Measurements from ENCODE around the gene NTRK3.

The NTRK3 gene

GRCh38 chr15:88140398-88140797 lies 116.1 kb downstream of the NTRK3 start:
- no peak for DNase-seq (ENCODE audit: low read depth in 1 of 2, low spot score in 1 of 2)
- TF ChIP-seq JUND (IDR thresholded peaks at IDR 0.05; ENCODE audit: low read depth): no peak
- in situ Hi-C loops (cut with HindIII; ENCODE audit: low pct_unique_long_range_greater_than_20kb, low sequenced_read_pairs): no loop called here

- in situ Hi-C loops (cut with HindIII; ENCODE audit: low pct_unique_long_range_greater_than_20kb, low sequenced_read_pairs): no loop called here
- no peak for TF ChIP-seq JUND (IDR thresholded peaks at IDR 0.05; ENCODE audit: low read depth)
- no peak for DNase-seq (ENCODE audit: low read depth in 1 of 2, low spot score in 1 of 2)
Observed at GRCh38 chr15:88139936-88140335, 116.6 kb downstream of the NTRK3 start.

GRCh38 chr15:88133795-88134194 lies 122.7 kb downstream of the NTRK3 start:
- DNase-seq (ENCODE audit: low read depth in 1 of 2, low spot score in 1 of 2): no peak
- in situ Hi-C loops (cut with HindIII; ENCODE audit: low pct_unique_long_range_greater_than_20kb, low sequenced_read_pairs): no loop called here
- TF ChIP-seq JUND (IDR thresholded peaks at IDR 0.05; ENCODE audit: low read depth): no peak

GRCh38 chr15:88132499-88132898 lies 124.0 kb downstream of the NTRK3 start:
- in situ Hi-C loops (cut with HindIII; ENCODE audit: low pct_unique_long_range_greater_than_20kb, low sequenced_read_pairs): no loop called here
- DNase-seq (ENCODE audit: low read depth in 1 of 2, low spot score in 1 of 2): no peak
- no peak for TF ChIP-seq JUND (IDR thresholded peaks at IDR 0.05; ENCODE audit: low read depth)

GRCh38 chr15:88131937-88132336 lies 124.6 kb downstream of the NTRK3 start:
- in situ Hi-C loops (cut with HindIII; ENCODE audit: low pct_unique_long_range_greater_than_20kb, low sequenced_read_pairs): no loop called here
- TF ChIP-seq JUND (IDR thresholded peaks at IDR 0.05; ENCODE audit: low read depth): no peak
- no peak for DNase-seq (ENCODE audit: low read depth in 1 of 2, low spot score in 1 of 2)

- in situ Hi-C loops (cut with HindIII; ENCODE audit: low pct_unique_long_range_greater_than_20kb, low sequenced_read_pairs): no loop called here
- no peak for TF ChIP-seq JUND (IDR thresholded peaks at IDR 0.05; ENCODE audit: low read depth)
- DNase-seq (ENCODE audit: low read depth in 1 of 2, low spot score in 1 of 2): no peak
Observed at GRCh38 chr15:88127432-88127790, 129.1 kb downstream of the NTRK3 start.

- in situ Hi-C loops (cut with HindIII; ENCODE audit: low pct_unique_long_range_greater_than_20kb, low sequenced_read_pairs): no loop called here
- DNase-seq (ENCODE audit: low read depth in 1 of 2, low spot score in 1 of 2): no peak
- no peak for TF ChIP-seq JUND (IDR thresholded peaks at IDR 0.05; ENCODE audit: low read depth)
Observed at GRCh38 chr15:88126695-88127431, 129.7 kb downstream of the NTRK3 start.

- TF ChIP-seq JUND (IDR thresholded peaks at IDR 0.05; ENCODE audit: low read depth): no peak
- in situ Hi-C loops (cut with HindIII; ENCODE audit: low pct_unique_long_range_greater_than_20kb, low sequenced_read_pairs): no loop called here
Observed at GRCh38 chr15:88125576-88125975, 131.0 kb downstream of the NTRK3 start.

GRCh38 chr15:88124199-88124598 lies 132.3 kb downstream of the NTRK3 start:
- no peak for TF ChIP-seq JUND (IDR thresholded peaks at IDR 0.05; ENCODE audit: low read depth)
- DNase-seq (ENCODE audit: low read depth in 1 of 2, low spot score in 1 of 2): no peak
- in situ Hi-C loops (cut with HindIII; ENCODE audit: low pct_unique_long_range_greater_than_20kb, low sequenced_read_pairs): no loop called here

More at GRCh38 chr15:88125576-88125975, 131.0 kb downstream of the NTRK3 start:
- DNase-seq (ENCODE audit: low read depth in 1 of 2, low spot score in 1 of 2): no peak

- no peak for DNase-seq (ENCODE audit: low read depth in 1 of 2, low spot score in 1 of 2)
- in situ Hi-C loops (cut with HindIII; ENCODE audit: low pct_unique_long_range_greater_than_20kb, low sequenced_read_pairs): no loop called here
- TF ChIP-seq JUND (IDR thresholded peaks at IDR 0.05; ENCODE audit: low read depth): no peak
Observed at GRCh38 chr15:88121968-88122530, 134.5 kb downstream of the NTRK3 start.

GRCh38 chr15:88120026-88120425 lies 136.5 kb downstream of the NTRK3 start:
- DNase-seq (ENCODE audit: low read depth in 1 of 2, low spot score in 1 of 2): no peak
- in situ Hi-C loops (cut with HindIII; ENCODE audit: low pct_unique_long_range_greater_than_20kb, low sequenced_read_pairs): no loop called here
- TF ChIP-seq JUND (IDR thresholded peaks at IDR 0.05; ENCODE audit: low read depth): no peak

GRCh38 chr15:88118741-88119140 lies 137.8 kb downstream of the NTRK3 start:
- no peak for DNase-seq (ENCODE audit: low read depth in 1 of 2, low spot score in 1 of 2)
- TF ChIP-seq JUND (IDR thresholded peaks at IDR 0.05; ENCODE audit: low read depth): no peak

GRCh38 chr15:88118035-88118434 lies 138.5 kb downstream of the NTRK3 start:
- no peak for DNase-seq (ENCODE audit: low read depth in 1 of 2, low spot score in 1 of 2)

More at GRCh38 chr15:88118741-88119140, 137.8 kb downstream of the NTRK3 start:
- in situ Hi-C loops (cut with HindIII; ENCODE audit: low pct_unique_long_range_greater_than_20kb, low sequenced_read_pairs): no loop called here

More at GRCh38 chr15:88118035-88118434, 138.5 kb downstream of the NTRK3 start:
- no peak for TF ChIP-seq JUND (IDR thresholded peaks at IDR 0.05; ENCODE audit: low read depth)
- in situ Hi-C loops (cut with HindIII; ENCODE audit: low pct_unique_long_range_greater_than_20kb, low sequenced_read_pairs): no loop called here
